ENCODE data around the gene ISG15. TPM values are rescaled to one million over a fixed set of nuclear protein-coding genes. Genes with fewer than 3 reads are reported as not detected.
A peak's percentile ranks its signal among the peaks of the same experiment; 100 is the strongest.

ISG15 gene
- total and polyA plus RNA-seq, 9 of the 15 experiments (the other 6 are each of a cell fraction or from before 2014, with no cell fraction given), result 0.40 to 58.3 (median 12.2) TPM

GRCh38 chr1:1020000-1020404 is 6.7 kb downstream of the ISG15 start, which contains the start of gene AGRN (continued):
- TF ChIP-seq ARID4B (CRISPR knock-in tag; IDR thresholded peaks at IDR 0.05) (peak; percentile 73; the same call in 1 of the 2 replicates), GTF2E2 (tag; IDR thresholded peaks at IDR 0.05) (no peak), CEBPB (tag; IDR thresholded peaks at IDR 0.05) (no peak), ZNF644 (tag; IDR thresholded peaks at IDR 0.05; ENCODE audit: low read depth) (no peak), RBM34 (IDR thresholded peaks at IDR 0.05; ENCODE audit: borderline replicate concordance, insufficient read depth, low read length) (no peak), SMAD3 (CRISPR knock-in tag; conservative IDR thresholded peaks at IDR 0.05) (no peak), ZSCAN32 (CRISPR knock-in tag; IDR thresholded peaks at IDR 0.05) (no peak), L3MBTL2 (IDR thresholded peaks at IDR 0.05) (peak; percentile 34; the same call in 1 of the 2 replicates), CBFA2T3 (IDR thresholded peaks at IDR 0.05) (no peak), TRIM28 (IDR thresholded peaks at IDR 0.05) (no peak), MXD1 (CRISPR knock-in tag; IDR thresholded peaks at IDR 0.05; ENCODE audit: borderline replicate concordance, poor library complexity, severe bottlenecking) (no peak), ZBTB9 (CRISPR knock-in tag; IDR thresholded peaks at IDR 0.05) (no peak), E2F8 (IDR thresholded peaks at IDR 0.05; ENCODE audit: low read depth, partially characterized antibody) (no peak), NFYB (IDR thresholded peaks at IDR 0.05; ENCODE audit: extremely low read depth, insufficient read length) (no peak), CREB5 (CRISPR knock-in tag; IDR thresholded peaks at IDR 0.05) (no peak), TFAM (CRISPR knock-in tag; conservative IDR thresholded peaks at IDR 0.05) (no peak), ZBTB26 (CRISPR knock-in tag; IDR thresholded peaks at IDR 0.05) (no peak), RUNX1 (IDR thresholded peaks at IDR 0.05; ENCODE audit: low read depth) (no peak)
